ENCODE data around the gene ZBTB40.

ZBTB40 gene

GRCh38 chr1:22503721-22504410, 52.2 kb downstream of the ZBTB40 start:
- FAIRE-seq (no peak), DNase-seq (ENCODE audit: low spot score) (no peak)

- DNase-seq (ENCODE audit: low spot score) (no peak), FAIRE-seq (no peak)
These were observed 54.6 kb downstream of the ZBTB40 start for GRCh38 chr1:22506130-22506692.

GRCh38 chr1:22507587-22507986, 55.9 kb downstream of the ZBTB40 start:
- DNase-seq (ENCODE audit: low spot score) (no peak), FAIRE-seq (no peak)

GRCh38 chr1:22508329-22508728, 56.7 kb downstream of the ZBTB40 start:
- DNase-seq (ENCODE audit: low spot score) = no peak
- FAIRE-seq = no peak

GRCh38 chr1:22508991-22509390, 57.3 kb downstream of the ZBTB40 start:
- FAIRE-seq (no peak), DNase-seq (ENCODE audit: low spot score) (no peak)

GRCh38 chr1:22509815-22510214, 58.2 kb downstream of the ZBTB40 start:
- no peak for DNase-seq (ENCODE audit: low spot score)
- no peak for FAIRE-seq

GRCh38 chr1:22512873-22513272, 61.2 kb downstream of the ZBTB40 start:
- FAIRE-seq (no peak), DNase-seq (ENCODE audit: low spot score) (no peak)

- no peak for FAIRE-seq
- no peak for DNase-seq (ENCODE audit: low spot score)
These were observed 65.4 kb downstream of the ZBTB40 start for GRCh38 chr1:22516906-22517571.

GRCh38 chr1:22517956-22518355, 66.3 kb downstream of the ZBTB40 start:
- DNase-seq (ENCODE audit: low spot score) = no peak
- FAIRE-seq = no peak

- DNase-seq (ENCODE audit: low spot score) = no peak
- no peak for FAIRE-seq
These were observed 66.7 kb downstream of the ZBTB40 start for GRCh38 chr1:22518379-22518778.

- DNase-seq (ENCODE audit: low spot score) (no peak), FAIRE-seq (no peak)
These were observed 69.2 kb downstream of the ZBTB40 start for GRCh38 chr1:22520871-22521270.

GRCh38 chr1:22521692-22522091, 70.0 kb downstream of the ZBTB40 start:
- FAIRE-seq (no peak), DNase-seq (ENCODE audit: low spot score) (no peak)

GRCh38 chr1:22522221-22522743, 70.6 kb downstream of the ZBTB40 start:
- no peak for FAIRE-seq
- DNase-seq (ENCODE audit: low spot score) = no peak

GRCh38 chr1:22524481-22524880, 72.8 kb downstream of the ZBTB40 start:
- no peak for DNase-seq (ENCODE audit: low spot score)
- FAIRE-seq = no peak

- FAIRE-seq (no peak), DNase-seq (ENCODE audit: low spot score) (no peak)
These were observed 73.6 kb downstream of the ZBTB40 start for GRCh38 chr1:22525211-22525610.

- FAIRE-seq (no peak), DNase-seq (ENCODE audit: low spot score) (no peak)
These were observed 74.0 kb downstream of the ZBTB40 start for GRCh38 chr1:22525646-22526045.

GRCh38 chr1:22526098-22526497, 74.4 kb downstream of the ZBTB40 start:
- DNase-seq (ENCODE audit: low spot score) (no peak), FAIRE-seq (no peak)

GRCh38 chr1:22526677-22527076, 75.0 kb downstream of the ZBTB40 start:
- FAIRE-seq (no peak), DNase-seq (ENCODE audit: low spot score) (no peak)

- FAIRE-seq (no peak), DNase-seq (ENCODE audit: low spot score) (no peak)
These were observed 75.5 kb downstream of the ZBTB40 start for GRCh38 chr1:22527122-22527521.

GRCh38 chr1:22527555-22528296, 76.1 kb downstream of the ZBTB40 start:
- no peak for FAIRE-seq
- no peak for DNase-seq (ENCODE audit: low spot score)

GRCh38 chr1:22528451-22528850, 76.8 kb downstream of the ZBTB40 start:
- DNase-seq (ENCODE audit: low spot score) (no peak), FAIRE-seq (no peak)
